Activated T-cell treated with anti-CD3 and anti-CD28 coated beads, Interleukin-2, amount 50 U/mL, for 72 hours (primary cell): ENCODE results near the gene EFHB. TPM values are rescaled to one million over a fixed set of nuclear protein-coding genes. Genes with fewer than 3 reads are reported as not detected.
"Not testable (repeated sequence)": the region's sequence is repeated elsewhere in the genome, so short reads cannot be mapped to it uniquely, and the experiment has no call there.

Source experiments
- ATAC-seq, 2 donors: fragments of 150-1000 bp; cut with Tn5 transposase; replicated peaks in 1 of 2; 2 replicates each; pipeline ENCODE4 v1.10.0; 2021; ENCODE audit warnings: moderate library complexity in 2 of 2, mild to moderate bottlenecking in 1 of 2
- DNase-seq, 2 donors: peaks; one replicate each; pipeline ENCODE4 v3.0.0; 2021 to 2022; ENCODE audit warnings: mixed read lengths in 1 of 2
- H3K27ac Mint-ChIP-seq: one replicate; pipeline ENCODE4 v1.8.0; 2022; ENCODE audit warnings: mild to moderate bottlenecking, moderate library complexity, mixed read lengths
- H3K27me3 Mint-ChIP-seq: one replicate; pipeline ENCODE4 v1.8.0; 2022; ENCODE audit warnings: low read depth, mixed read lengths
- H3K36me3 Mint-ChIP-seq, 2 donors: one replicate each; pipeline ENCODE4 v1.8.0; 2022; ENCODE audit warnings: mixed read lengths in 2 of 2, mild to moderate bottlenecking in 1 of 2; ENCODE audit not compliant: insufficient read depth in 2 of 2
- H3K4me1 Mint-ChIP-seq: one replicate; pipeline ENCODE4 v1.8.0; 2022; ENCODE audit warnings: low read depth, mixed read lengths
- H3K4me3 Mint-ChIP-seq, 2 donors: one replicate each; pipeline ENCODE4 v1.8.0; 2022; ENCODE audit warnings: mild to moderate bottlenecking in 2 of 2, mixed read lengths in 2 of 2, moderate library complexity in 2 of 2
- H3K9me3 Mint-ChIP-seq, 2 donors: one replicate each; pipeline ENCODE4 v1.8.0; 2022; ENCODE audit warnings: mixed read lengths in 2 of 2
- total RNA-seq, 2 donors: library from RNA; stranded (reverse); gene quantifications; one replicate each; pipeline ENCODE4 v1.2.3, GENCODE V29; 2022

Gene EFHB
- total RNA-seq = 1 to 10 TPM in 1 of 2 donors, under 1 TPM in 1; 0.89 to 1.8 TPM

GRCh38 chr3:19934098-19934566 lies at the start of gene EFHB:
TSS of gene EFHB (minus strand) at chr3:19934217. CDS start at chr3:19934018, 199 bp downstream.
- ATAC-seq (no peak), DNase-seq (peak in 1 of 2 donors; percentile 15)
- H3K4me1 Mint-ChIP-seq = peaks cover 68% of the 10 kb centered on the region
- no peaks in the 10 kb centered on the region for H3K9me3 Mint-ChIP-seq
- H3K4me3 Mint-ChIP-seq = peak within 1 kb of the TSS in 1 of 2 donors; percentile 12
- peaks cover 3 to 5% of the 10 kb centered on the region in 2 donors for H3K36me3 Mint-ChIP-seq
- H3K27ac Mint-ChIP-seq = no peak within 1 kb of the TSS
- H3K27me3 Mint-ChIP-seq = peaks cover 14% of the 10 kb centered on the region

DNA sequence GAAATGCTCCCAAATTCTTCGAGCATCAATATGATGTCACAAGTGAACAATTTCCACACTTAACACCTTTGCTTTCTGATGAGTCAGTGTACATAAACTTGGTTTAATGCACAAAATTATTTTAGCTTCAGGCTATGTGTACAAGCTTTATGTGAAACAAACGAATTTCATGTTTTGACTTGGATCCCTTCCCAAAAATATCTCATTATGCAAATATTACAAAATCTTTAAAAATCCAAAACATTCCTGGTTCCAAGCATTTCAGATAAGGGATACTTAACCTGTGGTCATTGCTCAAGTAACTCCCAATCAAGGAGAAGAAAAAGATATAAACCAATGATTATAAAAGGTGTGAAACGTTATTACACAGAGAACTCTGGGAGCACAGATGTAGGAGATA lies 38.0 kb upstream of the EFHB start:
- H3K9me3 Mint-ChIP-seq = no peaks in the 10 kb centered on the region
- H3K27me3 Mint-ChIP-seq = no peaks in the 10 kb centered on the region
- no peak overlapping the region for H3K27ac Mint-ChIP-seq
- peaks cover 17% of the 10 kb centered on the region for H3K4me1 Mint-ChIP-seq
- H3K36me3 Mint-ChIP-seq = peaks cover 4 to 29% of the 10 kb centered on the region in 2 donors
- H3K4me3 Mint-ChIP-seq = no peak overlapping the region
- ATAC-seq (no peak), DNase-seq (no peak)

GRCh38 chr3:19970327-19970726 lies 36.3 kb upstream of the EFHB start:
- Mint-ChIP-seq H3K27ac (no peak overlapping the region), H3K9me3 (no peaks in the 10 kb centered on the region), H3K36me3 (peaks cover 3 to 32% of the 10 kb centered on the region in 2 donors), H3K4me1 (peaks cover 32% of the 10 kb centered on the region), H3K27me3 (no peaks in the 10 kb centered on the region), H3K4me3 (no peak overlapping the region)
- DNase-seq (no peak), ATAC-seq (no peak)

DNA sequence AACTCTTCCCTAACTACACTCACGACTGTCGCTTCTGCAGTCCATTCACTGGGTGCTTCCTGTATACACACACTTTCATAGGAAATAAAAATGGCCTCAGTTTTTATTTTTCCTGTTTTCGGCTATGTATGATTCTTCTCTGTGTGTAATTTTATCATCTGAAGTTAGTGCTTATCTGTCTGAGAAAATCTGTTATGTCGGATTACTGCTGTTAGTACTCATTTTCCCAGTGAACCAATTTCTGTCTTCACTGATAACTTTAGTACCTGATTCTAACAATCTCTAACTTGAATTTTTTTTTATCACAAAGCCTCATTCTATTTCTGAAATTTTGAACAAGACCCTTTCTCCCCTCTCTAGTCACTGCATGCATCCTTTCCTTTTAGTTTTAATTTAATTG lies 33.8 kb upstream of the EFHB start:
- DNase-seq = no peak
- H3K4me3 Mint-ChIP-seq = no peak overlapping the region
- H3K27ac Mint-ChIP-seq = peak overlapping the region; percentile 29
- H3K9me3 Mint-ChIP-seq = no peaks in the 10 kb centered on the region
- peaks cover 0 to 24% of the 10 kb centered on the region in 2 donors for H3K36me3 Mint-ChIP-seq
- H3K4me1 Mint-ChIP-seq = peaks cover 32% of the 10 kb centered on the region
- H3K27me3 Mint-ChIP-seq = no peaks in the 10 kb centered on the region
- ATAC-seq = no peak

GRCh38 chr3:19967208-19967607 lies 33.2 kb upstream of the EFHB start:
- ATAC-seq (no peak), DNase-seq (no peak)
- Mint-ChIP-seq H3K4me3 (no peak overlapping the region), H3K9me3 (no peaks in the 10 kb centered on the region), H3K27ac (no peak overlapping the region), H3K4me1 (peaks cover 32% of the 10 kb centered on the region), H3K36me3 (peaks cover 0 to 19% of the 10 kb centered on the region in 2 donors), H3K27me3 (no peaks in the 10 kb centered on the region)

DNA sequence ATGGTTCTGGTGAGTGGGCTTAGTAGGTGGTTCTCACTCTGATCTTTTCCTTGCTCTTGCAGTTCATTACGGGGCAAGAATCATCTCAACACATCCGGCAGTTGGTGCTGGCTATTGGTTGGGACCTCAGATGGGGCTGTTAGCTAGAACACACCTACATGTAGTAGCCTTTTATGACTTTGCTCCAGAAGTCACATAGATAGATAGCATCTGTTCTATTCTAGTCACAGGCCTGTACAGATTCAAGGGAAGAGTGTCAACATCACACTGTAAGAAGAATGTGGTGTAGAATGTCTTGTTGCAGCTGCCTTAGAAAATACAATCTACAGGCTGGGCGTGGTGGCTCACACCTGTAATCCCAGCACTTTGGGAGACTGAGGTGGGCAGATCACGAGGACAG lies 27.9 kb upstream of the EFHB start:
- Mint-ChIP-seq H3K36me3 (peaks cover 6 to 10% of the 10 kb centered on the region in 2 donors), H3K4me3 (no peak overlapping the region), H3K27me3 (no peaks in the 10 kb centered on the region), H3K9me3 (no peaks in the 10 kb centered on the region), H3K4me1 (peaks cover 59% of the 10 kb centered on the region), H3K27ac (peak overlapping the region; percentile 90)
- ATAC-seq (no peak), DNase-seq (no peak)

DNA sequence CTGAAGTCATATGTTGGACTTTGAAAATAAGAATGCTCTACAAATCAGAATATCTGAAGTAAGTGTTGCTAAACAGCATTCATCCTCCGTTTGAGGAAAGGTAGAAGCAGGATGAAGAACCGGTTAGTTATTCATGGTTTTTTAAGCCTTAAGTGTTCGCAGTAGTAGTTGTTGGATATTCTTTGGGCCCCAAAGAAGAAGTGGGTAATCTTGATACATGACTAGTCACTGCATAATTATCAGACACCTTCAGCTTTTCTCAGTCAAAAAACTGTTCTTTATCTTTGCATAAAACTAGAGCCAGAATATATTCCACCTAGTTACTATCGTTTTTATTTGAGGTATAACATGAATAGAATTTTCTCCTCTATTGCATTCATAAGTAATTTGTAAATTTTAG lies 26.7 kb upstream of the EFHB start:
- ATAC-seq (no peak), DNase-seq (no peak)
- Mint-ChIP-seq H3K36me3 (peaks cover 5 to 6% of the 10 kb centered on the region in 2 donors), H3K27me3 (no peaks in the 10 kb centered on the region), H3K4me1 (peaks cover 48% of the 10 kb centered on the region), H3K27ac (no peak overlapping the region), H3K4me3 (no peak overlapping the region), H3K9me3 (no peaks in the 10 kb centered on the region)

- peaks cover 8% of the 10 kb centered on the region in 2 donors for H3K36me3 Mint-ChIP-seq
- no peaks in the 10 kb centered on the region for H3K9me3 Mint-ChIP-seq
- H3K27ac Mint-ChIP-seq = no peak overlapping the region
- DNase-seq = no peak
- H3K4me3 Mint-ChIP-seq = no peak overlapping the region
- no peak for ATAC-seq
- H3K27me3 Mint-ChIP-seq = no peaks in the 10 kb centered on the region
- H3K4me1 Mint-ChIP-seq = peaks cover 49% of the 10 kb centered on the region
Measured at GRCh38 chr3:19959505-19959904, 25.5 kb upstream of the EFHB start.

DNA sequence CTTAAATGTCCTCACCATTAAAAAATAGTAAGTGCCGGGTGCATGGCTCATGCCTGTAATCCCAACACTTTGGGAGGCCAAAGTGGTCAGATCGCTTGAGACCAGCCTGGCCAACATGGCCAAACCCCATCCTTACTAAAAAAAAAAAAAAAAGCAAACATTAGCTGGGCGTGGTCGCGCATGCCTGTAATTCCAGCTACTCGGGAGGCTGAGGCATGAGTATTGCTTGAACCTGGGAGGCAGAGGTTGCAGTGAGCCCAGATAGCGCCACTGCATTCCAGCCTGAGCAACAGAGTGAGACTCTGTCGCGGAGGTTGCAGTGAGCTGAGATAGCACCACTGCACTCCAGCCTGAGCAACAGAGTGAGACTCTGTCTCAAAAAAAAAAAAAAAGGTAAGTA lies 23.3 kb upstream of the EFHB start:
- peaks cover 8 to 13% of the 10 kb centered on the region in 2 donors for H3K36me3 Mint-ChIP-seq
- not testable (repeated sequence) for DNase-seq, H3K27ac Mint-ChIP-seq, H3K4me3 Mint-ChIP-seq, H3K27me3 Mint-ChIP-seq, H3K9me3 Mint-ChIP-seq, ATAC-seq
- H3K4me1 Mint-ChIP-seq = peaks cover 50% of the 10 kb centered on the region

DNA sequence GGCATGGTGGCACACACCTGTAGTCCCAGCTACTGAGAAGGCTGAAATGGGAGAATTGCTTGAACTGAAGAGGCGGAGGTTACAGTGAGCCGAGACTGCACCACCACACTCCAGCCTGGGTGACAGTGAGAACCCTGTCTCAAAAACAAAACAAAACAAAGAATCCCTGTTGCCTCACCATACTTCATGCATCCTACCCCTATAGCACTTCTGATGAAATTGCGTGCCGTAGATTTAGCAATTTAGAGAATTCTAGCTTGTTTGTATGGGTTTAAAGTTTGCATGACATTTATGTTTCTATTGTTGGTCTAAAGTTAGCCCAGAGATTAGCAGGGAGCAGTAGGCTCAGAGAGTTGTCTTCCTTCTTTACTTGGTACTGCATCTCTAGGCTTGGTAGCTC lies 20.7 kb upstream of the EFHB start:
- Mint-ChIP-seq H3K27me3 (no peaks in the 10 kb centered on the region), H3K27ac (no peak overlapping the region), H3K9me3 (no peaks in the 10 kb centered on the region), H3K4me3 (no peak overlapping the region), H3K36me3 (peaks cover 5 to 17% of the 10 kb centered on the region in 2 donors), H3K4me1 (peaks cover 37% of the 10 kb centered on the region)
- ATAC-seq (no peak), DNase-seq (no peak)

- DNase-seq (no peak), ATAC-seq (no peak)
- no peak overlapping the region for H3K27ac Mint-ChIP-seq
- H3K9me3 Mint-ChIP-seq = no peaks in the 10 kb centered on the region
- H3K4me1 Mint-ChIP-seq = peaks cover 42% of the 10 kb centered on the region
- no peaks in the 10 kb centered on the region for H3K27me3 Mint-ChIP-seq
- peaks cover 11 to 19% of the 10 kb centered on the region in 2 donors for H3K36me3 Mint-ChIP-seq
- H3K4me3 Mint-ChIP-seq = no peak overlapping the region
Measured at GRCh38 chr3:19950316-19950715, 16.3 kb upstream of the EFHB start.

DNA sequence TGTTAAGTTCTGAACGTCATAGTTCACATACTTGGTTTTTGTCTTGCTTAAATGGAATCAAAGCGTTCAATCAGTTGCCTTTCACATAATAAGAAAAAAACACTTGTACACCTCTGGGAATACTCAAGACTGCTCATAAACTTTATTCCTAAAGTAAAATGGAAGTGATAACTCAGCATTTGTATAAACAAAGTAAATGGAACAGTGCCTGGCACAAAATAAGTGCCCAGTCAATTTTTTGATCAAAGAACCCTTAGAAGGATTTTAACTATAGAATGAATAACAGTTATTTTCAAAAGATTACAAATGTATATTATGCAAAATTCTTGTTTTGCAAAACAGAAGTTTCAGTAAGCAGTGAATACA lies 14.2 kb upstream of the EFHB start:
- Mint-ChIP-seq H3K27me3 (no peaks in the 10 kb centered on the region), H3K9me3 (no peaks in the 10 kb centered on the region), H3K4me3 (peak overlapping the region; percentile 79 to 99), H3K27ac (peak overlapping the region; percentile 90), H3K4me1 (peaks cover 43% of the 10 kb centered on the region), H3K36me3 (peaks cover 9 to 14% of the 10 kb centered on the region in 2 donors)
- DNase-seq = no peak
- ATAC-seq = no peak

DNA sequence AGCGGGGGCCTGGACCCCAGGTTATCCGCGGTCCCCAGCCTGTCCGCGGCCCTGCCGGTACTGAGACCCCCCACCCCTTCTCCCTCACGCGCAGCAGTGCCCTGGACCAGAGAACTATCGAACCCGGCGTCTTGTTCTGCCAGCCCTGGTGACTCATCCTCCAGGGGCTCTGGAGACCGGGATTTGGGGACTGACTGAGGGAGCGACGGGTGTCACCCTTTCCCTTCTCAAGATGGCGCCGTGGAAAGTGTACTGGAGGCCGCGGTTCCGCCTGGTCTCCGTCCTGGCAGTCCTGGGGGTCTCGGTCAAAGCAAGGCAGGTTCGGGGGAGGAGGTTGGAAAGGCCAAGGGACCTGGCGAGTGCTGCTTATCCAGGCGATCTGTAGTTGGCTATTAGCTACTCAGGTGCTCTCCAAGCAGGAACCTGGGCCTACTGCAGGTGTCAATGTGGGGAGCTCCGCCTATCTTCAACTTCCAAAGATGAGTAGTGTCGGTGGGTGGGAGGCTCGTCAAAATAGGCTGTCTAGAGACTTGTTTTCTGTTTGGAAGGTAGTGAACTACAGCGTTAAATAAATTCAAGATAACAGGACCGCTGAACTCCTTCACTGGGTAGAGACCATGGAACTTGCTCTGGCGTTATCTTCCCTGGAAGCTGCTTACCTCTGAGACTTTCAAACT lies 13.7 kb upstream of the EFHB start:
- H3K36me3 Mint-ChIP-seq = peaks cover 9 to 14% of the 10 kb centered on the region in 2 donors
- no peaks in the 10 kb centered on the region for H3K9me3 Mint-ChIP-seq
- H3K4me1 Mint-ChIP-seq = peaks cover 43% of the 10 kb centered on the region
- H3K27ac Mint-ChIP-seq = peak overlapping the region; percentile 90
- peak overlapping the region; percentile 79 to 99 for H3K4me3 Mint-ChIP-seq
- H3K27me3 Mint-ChIP-seq = no peaks in the 10 kb centered on the region
- ATAC-seq (peak; percentile 26 to 38), DNase-seq (peak; percentile 62 to 66)
